Measurements from ENCODE around the gene FRMD4B.

GRCh38 chr3:69400683-69401082 lies 14.8 kb upstream of the FRMD4B start:
- TF ChIP-seq, protein P1, sequence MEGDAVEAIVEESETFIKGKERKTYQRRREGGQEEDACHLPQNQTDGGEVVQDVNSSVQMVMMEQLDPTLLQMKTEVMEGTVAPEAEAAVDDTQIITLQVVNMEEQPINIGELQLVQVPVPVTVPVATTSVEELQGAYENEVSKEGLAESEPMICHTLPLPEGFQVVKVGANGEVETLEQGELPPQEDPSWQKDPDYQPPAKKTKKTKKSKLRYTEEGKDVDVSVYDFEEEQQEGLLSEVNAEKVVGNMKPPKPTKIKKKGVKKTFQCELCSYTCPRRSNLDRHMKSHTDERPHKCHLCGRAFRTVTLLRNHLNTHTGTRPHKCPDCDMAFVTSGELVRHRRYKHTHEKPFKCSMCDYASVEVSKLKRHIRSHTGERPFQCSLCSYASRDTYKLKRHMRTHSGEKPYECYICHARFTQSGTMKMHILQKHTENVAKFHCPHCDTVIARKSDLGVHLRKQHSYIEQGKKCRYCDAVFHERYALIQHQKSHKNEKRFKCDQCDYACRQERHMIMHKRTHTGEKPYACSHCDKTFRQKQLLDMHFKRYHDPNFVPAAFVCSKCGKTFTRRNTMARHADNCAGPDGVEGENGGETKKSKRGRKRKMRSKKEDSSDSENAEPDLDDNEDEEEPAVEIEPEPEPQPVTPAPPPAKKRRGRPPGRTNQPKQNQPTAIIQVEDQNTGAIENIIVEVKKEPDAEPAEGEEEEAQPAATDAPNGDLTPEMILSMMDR (conservative IDR thresholded peaks at IDR 0.05; ENCODE audit: low read length) = no peak
- TF ChIP-seq EZH2phosphoT487 (IDR thresholded peaks at IDR 0.05; ENCODE audit: borderline replicate concordance) = no peak

All from Loucy (cell line).